Aorta (tissue), 5 donors: ENCODE results near the gene MAPK4. TPM values are rescaled to one million over a fixed set of nuclear protein-coding genes. Genes with fewer than 3 reads are reported as not detected.
A peak's percentile ranks its signal among the peaks of the same experiment; 100 is the strongest.
"Not testable (repeated sequence)": the region's sequence is repeated elsewhere in the genome, so short reads cannot be mapped to it uniquely, and the experiment has no call there.

ENCODE experiments used
- ATAC-seq: fragments of 200-7000 bp; cut with Tn5 transposase; one replicate; pipeline ENCODE4 v1.9.1; 2022; ENCODE audit warnings: moderate library complexity; ENCODE audit not compliant: low FRiP score
- DNase-seq, 2 donors: peaks; one replicate each; pipeline ENCODE4 v3.0.0-alpha.2; 2020
- H3K27ac ChIP-seq, 2 donors: one replicate each; pipeline ENCODE4 v1.5.1; 2013; ENCODE audit warnings: low read length in 2 of 2, mild to moderate bottlenecking in 2 of 2, moderate library complexity in 2 of 2, control low read depth in 1 of 2, inconsistent platforms in 1 of 2, low read depth in 1 of 2
- H3K27me3 ChIP-seq, 2 donors: one replicate each; pipeline ENCODE4 v1.6.1; 2013; ENCODE audit warnings: control low read depth in 1 of 2, low read length in 1 of 2, mild to moderate bottlenecking in 1 of 2, moderate library complexity in 1 of 2; ENCODE audit not compliant: insufficient read depth in 2 of 2, control insufficient read depth in 1 of 2
- H3K36me3 ChIP-seq, 2 donors: one replicate each; pipeline ENCODE4 v1.6.1; 2013; ENCODE audit warnings: control low read depth in 1 of 2, low read length in 1 of 2, mild to moderate bottlenecking in 1 of 2; ENCODE audit not compliant: insufficient read depth in 2 of 2, control insufficient read depth in 1 of 2
- H3K4me1 ChIP-seq, 2 donors: one replicate each; pipeline ENCODE4 v1.6.1; 2013; ENCODE audit warnings: low read length in 2 of 2, control low read depth in 1 of 2, mild to moderate bottlenecking in 1 of 2, moderate library complexity in 1 of 2; ENCODE audit not compliant: insufficient read depth in 2 of 2, control insufficient read depth in 1 of 2
- H3K4me3 ChIP-seq, 2 donors: one replicate each; pipeline ENCODE4 v1.5.1; 2013; ENCODE audit warnings: low read length in 2 of 2, control low read depth in 1 of 2, mild to moderate bottlenecking in 1 of 2
- H3K9me3 ChIP-seq: one replicate; pipeline ENCODE4 v1.6.1; 2013; ENCODE audit warnings: mild to moderate bottlenecking, low read length; ENCODE audit not compliant: control insufficient read depth
- WGBS, 2 donors: extraction: QIAGEN DNeasy Blood & Tissue Kit; methylation state at CpG; one replicate each; pipeline ENCODE4 v1.1.7; 2013; 5-methylcytosine and 5-hydroxymethylcytosine counted together
- intact Hi-C, 2 donors: fragments of 100-400 bp; cut with DNase I; formaldehyde crosslinking; loops; one replicate each; pipeline versions ENCODE4 v1.14.2 to v1.15.0; 2022
- polyA plus RNA-seq, 2 donors: library from polyadenylated mRNA; stranded (reverse); fragments of 200-250 nt; gene quantifications; one replicate each; pipeline ENCODE4 v1.2.3, GENCODE V29; 2013
- total RNA-seq, 2 donors: library from RNA; stranded (reverse); fragmentation: NEBNext Ultra II Directional; extraction: Animal tissue kit (Norgen Biotek cat#: 25700); gene quantifications; one replicate each; pipeline ENCODE4 v1.2.1, GENCODE V29; 2021
- donor health status: healthy with polysubstance abuse.
- donor health status: Bipolar disorder and iron deficiency.
- donor health status: DM: no; HTN: no; CAD: no.
- donor health status: DM: no; HTN: no; CAD: no.
- donor health status: DM: yes; HTN: yes; CAD: no.

Gene MAPK4
- total and polyA plus RNA-seq, 4 donors = 1.1 to 4.2 (median 1.5) TPM

DNA sequence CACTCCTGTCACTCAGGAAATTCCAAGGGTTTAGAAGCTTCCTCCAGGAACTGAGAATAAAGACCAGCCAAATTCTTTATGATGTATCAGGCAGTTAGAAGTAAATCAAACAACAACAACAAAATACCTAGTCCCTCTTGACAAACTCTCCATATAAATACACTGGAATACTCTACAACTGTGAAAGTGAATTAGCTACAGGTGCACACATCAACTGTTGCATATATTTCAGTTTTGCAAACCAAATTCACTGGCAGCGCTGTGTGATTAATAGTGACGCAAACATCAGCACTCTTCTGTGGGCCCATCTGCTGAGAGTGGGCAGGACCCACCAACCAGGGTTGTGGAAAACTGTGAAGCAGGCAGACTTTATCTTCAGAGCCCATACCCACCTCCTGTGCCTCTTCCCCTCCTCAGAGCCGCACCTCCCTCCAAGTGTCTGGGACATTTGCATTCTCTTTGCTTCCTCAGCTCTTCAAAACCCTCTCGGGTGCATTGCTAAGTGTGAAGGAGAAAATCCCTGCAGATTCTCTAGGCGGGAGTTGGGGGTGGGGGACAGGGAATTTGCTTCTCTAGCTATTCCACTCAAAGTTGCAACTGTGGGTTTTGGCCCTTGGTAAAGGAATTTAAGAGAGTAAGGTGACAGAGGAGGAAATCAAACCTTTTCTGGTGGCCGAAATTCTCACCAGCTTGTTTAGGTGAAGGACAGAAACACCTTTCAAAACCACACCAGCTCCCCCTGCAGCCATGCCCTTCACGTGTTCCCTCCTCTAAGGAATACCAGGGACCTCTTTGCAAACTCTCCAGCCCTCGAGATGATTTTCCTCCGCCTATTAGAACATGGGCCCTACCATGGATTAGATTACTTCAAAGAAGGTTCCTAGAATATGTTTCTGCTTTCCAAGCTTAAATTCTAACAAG is 140.6 kb downstream of the MAPK4 start:
- no peaks in the 10 kb centered on the region for H3K36me3 ChIP-seq
- DNase-seq = no peak
- H3K4me3 ChIP-seq = no peak overlapping the region
- no peak overlapping the region for H3K27ac ChIP-seq
- WGBS, 2 donors = 82 to 88% methylated on average over 9 of the region's 9 CpGs
- no peaks in the 10 kb centered on the region for H3K4me1 ChIP-seq
- no peaks in the 10 kb centered on the region for H3K27me3 ChIP-seq
- intact Hi-C loops = no loop called here
- H3K9me3 ChIP-seq = no peaks in the 10 kb centered on the region
- ATAC-seq = no peak

- Histone ChIP-seq H3K36me3 (no peaks in the 10 kb centered on the region), H3K27me3 (no peaks in the 10 kb centered on the region), H3K4me1 (no peaks in the 10 kb centered on the region), H3K9me3 (no peaks in the 10 kb centered on the region), H3K27ac (no peak overlapping the region), H3K4me3 (no peak overlapping the region)
- no peak for ATAC-seq
- no peak for DNase-seq
- WGBS, 2 donors = 89 to 93% methylated on average over 4 of the region's 4 CpGs
- intact Hi-C loops = no loop called here
Measured at GRCh38 chr18:50704357-50704940, 144.6 kb downstream of the MAPK4 start.

- H3K27ac ChIP-seq = no peak overlapping the region
- DNase-seq (no peak), ATAC-seq (no peak)
- no peaks in the 10 kb centered on the region for H3K27me3 ChIP-seq
- intact Hi-C loops = no loop called here
- no peak overlapping the region for H3K4me3 ChIP-seq
- H3K4me1 ChIP-seq = no peaks in the 10 kb centered on the region
- 86% methylated on average over 6 of the region's 6 CpGs for WGBS, 2 donors
- H3K9me3 ChIP-seq = no peaks in the 10 kb centered on the region
- H3K36me3 ChIP-seq = no peaks in the 10 kb centered on the region
Measured at GRCh38 chr18:50706199-50706598, 146.3 kb downstream of the MAPK4 start.

DNA sequence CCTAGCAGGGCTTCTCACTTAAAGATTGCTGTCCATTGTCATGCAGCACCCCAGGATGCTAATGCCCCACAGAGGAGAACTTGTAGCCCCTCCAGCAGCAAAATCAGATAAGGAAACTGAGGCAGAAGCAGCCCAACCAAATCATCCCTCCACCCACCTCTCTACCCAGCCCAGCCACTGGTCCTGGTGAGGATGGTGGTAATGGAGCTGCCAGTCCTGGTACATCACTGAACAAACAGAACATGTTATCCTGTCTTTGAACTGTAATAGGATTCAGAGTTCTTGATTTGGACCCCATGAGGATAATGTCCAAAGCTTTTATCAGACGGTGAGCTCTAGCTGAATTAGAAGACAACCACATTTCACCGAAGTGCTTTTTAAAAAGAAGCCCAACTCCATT is 146.8 kb downstream of the MAPK4 start:
- H3K27me3 ChIP-seq = no peaks in the 10 kb centered on the region
- no peaks in the 10 kb centered on the region for H3K4me1 ChIP-seq
- DNase-seq = no peak
- no peaks in the 10 kb centered on the region for H3K9me3 ChIP-seq
- intact Hi-C loops = no loop called here
- no peak overlapping the region for H3K27ac ChIP-seq
- WGBS, 2 donors = 91 to 94% methylated on average over 2 of the region's 2 CpGs
- no peak for ATAC-seq
- H3K4me3 ChIP-seq = no peak overlapping the region
- H3K36me3 ChIP-seq = no peaks in the 10 kb centered on the region

DNA sequence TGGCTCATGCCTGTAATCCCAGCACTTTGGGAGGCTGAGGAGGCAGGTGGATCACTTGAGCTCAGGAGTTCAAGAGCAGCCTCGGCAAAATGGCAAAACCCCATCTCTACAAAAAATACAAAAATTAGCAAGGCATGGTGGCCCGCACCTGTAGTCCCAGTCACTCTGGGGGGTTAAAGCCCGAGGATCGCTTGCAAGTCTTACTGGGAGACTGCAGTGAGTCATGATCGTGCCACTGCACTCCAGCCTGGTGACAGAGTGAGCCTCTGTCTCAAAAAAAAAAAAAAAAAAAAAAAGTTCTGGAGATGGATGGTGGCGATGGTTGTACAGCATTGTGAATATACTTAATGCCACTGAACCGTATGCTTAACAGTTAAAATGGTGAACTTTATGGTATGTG is 147.4 kb downstream of the MAPK4 start:
- H3K4me1 ChIP-seq, H3K9me3 ChIP-seq, H3K36me3 ChIP-seq, intact Hi-C loops, H3K4me3 ChIP-seq, H3K27ac ChIP-seq, H3K27me3 ChIP-seq, DNase-seq, ATAC-seq: not testable (repeated sequence)
- 73 to 81% methylated on average over 7 of the region's 7 CpGs for WGBS, 2 donors

GRCh38 chr18:50707855-50708469 is 148.1 kb downstream of the MAPK4 start:
- H3K27ac ChIP-seq = no peak overlapping the region
- DNase-seq = no peak
- intact Hi-C loops = no loop called here
- H3K4me3 ChIP-seq = no peak overlapping the region
- H3K4me1 ChIP-seq = no peaks in the 10 kb centered on the region
- H3K27me3 ChIP-seq = no peaks in the 10 kb centered on the region
- no peaks in the 10 kb centered on the region for H3K36me3 ChIP-seq
- WGBS, 2 donors = 7 to 11% methylated on average over 7 of the region's 7 CpGs
- H3K9me3 ChIP-seq = no peaks in the 10 kb centered on the region
- peak; percentile 70 for ATAC-seq

GRCh38 chr18:50709193-50709592 is 149.3 kb downstream of the MAPK4 start:
- H3K4me1 ChIP-seq = no peaks in the 10 kb centered on the region
- no peak overlapping the region for H3K27ac ChIP-seq
- intact Hi-C loops = no loop called here
- H3K9me3 ChIP-seq = no peaks in the 10 kb centered on the region
- H3K27me3 ChIP-seq = no peaks in the 10 kb centered on the region
- H3K4me3 ChIP-seq = no peak overlapping the region
- 97 to 99% methylated on average over 7 of the region's 7 CpGs for WGBS, 2 donors
- no peaks in the 10 kb centered on the region for H3K36me3 ChIP-seq
- ATAC-seq = no peak
- no peak for DNase-seq

- H3K9me3 ChIP-seq = no peaks in the 10 kb centered on the region
- no peaks in the 10 kb centered on the region for H3K4me1 ChIP-seq
- DNase-seq (no peak), ATAC-seq (no peak)
- no peak overlapping the region for H3K27ac ChIP-seq
- H3K4me3 ChIP-seq = no peak overlapping the region
- intact Hi-C loops = loop anchor here in 1 of 2 donors (10.0 kb wide), 2 partner anchors 157 to 207 kb away; no protein-coding TSS in a partner anchor
- H3K27me3 ChIP-seq = no peaks in the 10 kb centered on the region
- WGBS, 2 donors = 58 to 73% methylated on average over 5 of the region's 5 CpGs
- H3K36me3 ChIP-seq = no peaks in the 10 kb centered on the region
Measured at GRCh38 chr18:50711386-50711785, 151.5 kb downstream of the MAPK4 start.
